WTC11 (cell line): ENCODE measurements around the gene SNRPD2. TPM values are rescaled to one million over a fixed set of nuclear protein-coding genes. Genes with fewer than 3 reads are reported as not detected.

Source experiments
- ATAC-seq: fragments of 200-7000 bp; cut with Tn5 transposase; 2 replicates; pipeline ENCODE4 v1.10.0; 2021; ENCODE audit warnings: mild to moderate bottlenecking, moderate library complexity
- CTCF ChIA-PET: fragments of 300-600 bp; sonication (Branson Sonifier 250); formaldehyde crosslinking; loops from one replicate; lab custom pipeline; 2021; ENCODE audit warnings: antibody characterized with exemption; lab: Charles Lee
- POLR2A ChIA-PET: fragments of 350-600 bp; sonication (Branson Sonifier 250); formaldehyde crosslinking; loops from one replicate; lab custom pipeline; 2021; ENCODE audit warnings: antibody characterized with exemption; lab: Charles Lee
- DNase-seq: peaks from one replicate; pipeline ENCODE4 v3.0.0; 2021; ENCODE audit warnings: low spot score
- H3K27ac Mint-ChIP-seq: 2 replicates; pipeline ENCODE4 v1.8.0; 2021; ENCODE audit warnings: mixed read lengths
- H3K27me3 Mint-ChIP-seq: 2 replicates; pipeline ENCODE4 v1.8.0; 2021; ENCODE audit warnings: low read depth, mild to moderate bottlenecking, moderate library complexity, mixed read lengths
- H3K36me3 Mint-ChIP-seq: 2 replicates; pipeline ENCODE4 v1.8.0; 2021; ENCODE audit warnings: mixed read lengths
- H3K4me1 Mint-ChIP-seq: 2 replicates; pipeline ENCODE4 v1.8.0; 2022; ENCODE audit warnings: mixed read lengths
- H3K4me3 Mint-ChIP-seq: 2 replicates; pipeline ENCODE4 v1.8.0; 2021; ENCODE audit warnings: mild to moderate bottlenecking, moderate library complexity, mixed read lengths
- H3K9me3 Mint-ChIP-seq: 2 replicates; pipeline ENCODE4 v1.8.0; 2021; ENCODE audit warnings: mixed read lengths
- ATF1 ChIP-seq: sonication (generic); formaldehyde crosslinking; IDR thresholded peaks from 2 replicates; pipeline ENCODE4 v1.8.1; 2023; ENCODE audit warnings: mild to moderate bottlenecking, moderate library complexity, missing genetic modification reagents
- CREM ChIP-seq: sonication (generic); formaldehyde crosslinking; IDR thresholded peaks from 2 replicates; pipeline ENCODE4 v1.8.1; 2022; ENCODE audit warnings: mild to moderate bottlenecking, missing genetic modification reagents, moderate library complexity
- FOXJ3 ChIP-seq: sonication (generic); formaldehyde crosslinking; IDR thresholded peaks from 2 replicates; pipeline ENCODE4 v1.9.0; 2021; ENCODE audit warnings: missing genetic modification reagents, mild to moderate bottlenecking, borderline replicate concordance
- FOXP1 ChIP-seq: sonication (generic); formaldehyde crosslinking; IDR thresholded peaks from 2 replicates; pipeline ENCODE4 v1.8.0; 2022; ENCODE audit warnings: missing genetic modification reagents, mild to moderate bottlenecking, moderate library complexity, borderline replicate concordance
- GABPB1 ChIP-seq: sonication (generic); formaldehyde crosslinking; IDR thresholded peaks from 2 replicates; pipeline ENCODE4 v1.8.1; 2023; ENCODE audit warnings: mild to moderate bottlenecking, missing genetic modification reagents
- GTF2I ChIP-seq: fragments of 250-450 bp; sonication (Bioruptor Pico); conservative IDR thresholded peaks from 2 replicates; pipeline ENCODE4 v1.4.0; 2021; ENCODE audit warnings: mild to moderate bottlenecking
- JAZF1 ChIP-seq: fragments of 250-450 bp; sonication (Bioruptor Pico); IDR thresholded peaks from 2 replicates; pipeline ENCODE4 v1.9.0; 2021; ENCODE audit warnings: moderate library complexity, mild to moderate bottlenecking, inconsistent platforms
- PRRX2 ChIP-seq: fragments of 250-450 bp; sonication (Bioruptor Pico); IDR thresholded peaks from 2 replicates; pipeline ENCODE4 v1.8.0; 2021; ENCODE audit warnings: mild to moderate bottlenecking
- RELA ChIP-seq: sonication (generic); formaldehyde crosslinking; IDR thresholded peaks from 2 replicates; pipeline ENCODE4 v1.8.1; 2022; ENCODE audit warnings: missing genetic modification reagents, mild to moderate bottlenecking, borderline replicate concordance
- ZNF281 ChIP-seq: sonication (generic); formaldehyde crosslinking; IDR thresholded peaks from 2 replicates; pipeline ENCODE4 v1.8.0; 2023; ENCODE audit warnings: mild to moderate bottlenecking, missing genetic modification reagents
- ZNF423 ChIP-seq: fragments of 250-450 bp; sonication (Bioruptor Pico); IDR thresholded peaks from 2 replicates; pipeline ENCODE4 v2.1.2; 2022; ENCODE audit warnings: mild to moderate bottlenecking, moderate library complexity
- total RNA-seq: library from RNA; stranded (reverse); gene quantifications from 3 replicates; pipeline ENCODE4 v1.2.3, GENCODE V29; 2021
- TF ChIP-seq, protein P1 (sequence below): fragments of 200-600 bp; IDR thresholded peaks from 2 replicates; pipeline ENCODE4 v1.8.0; 2022; ENCODE audit warnings: antibody characterized with exemption
- TF ChIP-seq, protein P2 (sequence below): fragments of 250-450 bp; sonication (Bioruptor Pico); conservative IDR thresholded peaks from 2 replicates; pipeline ENCODE4 v1.9.0; 2021; ENCODE audit warnings: mild to moderate bottlenecking
- TF ChIP-seq, protein P3 (sequence below): sonication (generic); formaldehyde crosslinking; IDR thresholded peaks from 2 replicates; pipeline ENCODE4 v1.8.1; 2023; ENCODE audit warnings: mild to moderate bottlenecking, missing genetic modification reagents

SNRPD2 gene
- total RNA-seq, 1 experiment from 2014 or later: 739 TPM

- TF ChIP-seq, protein P1, sequence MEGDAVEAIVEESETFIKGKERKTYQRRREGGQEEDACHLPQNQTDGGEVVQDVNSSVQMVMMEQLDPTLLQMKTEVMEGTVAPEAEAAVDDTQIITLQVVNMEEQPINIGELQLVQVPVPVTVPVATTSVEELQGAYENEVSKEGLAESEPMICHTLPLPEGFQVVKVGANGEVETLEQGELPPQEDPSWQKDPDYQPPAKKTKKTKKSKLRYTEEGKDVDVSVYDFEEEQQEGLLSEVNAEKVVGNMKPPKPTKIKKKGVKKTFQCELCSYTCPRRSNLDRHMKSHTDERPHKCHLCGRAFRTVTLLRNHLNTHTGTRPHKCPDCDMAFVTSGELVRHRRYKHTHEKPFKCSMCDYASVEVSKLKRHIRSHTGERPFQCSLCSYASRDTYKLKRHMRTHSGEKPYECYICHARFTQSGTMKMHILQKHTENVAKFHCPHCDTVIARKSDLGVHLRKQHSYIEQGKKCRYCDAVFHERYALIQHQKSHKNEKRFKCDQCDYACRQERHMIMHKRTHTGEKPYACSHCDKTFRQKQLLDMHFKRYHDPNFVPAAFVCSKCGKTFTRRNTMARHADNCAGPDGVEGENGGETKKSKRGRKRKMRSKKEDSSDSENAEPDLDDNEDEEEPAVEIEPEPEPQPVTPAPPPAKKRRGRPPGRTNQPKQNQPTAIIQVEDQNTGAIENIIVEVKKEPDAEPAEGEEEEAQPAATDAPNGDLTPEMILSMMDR: no peak
- TF ChIP-seq, protein P2, sequence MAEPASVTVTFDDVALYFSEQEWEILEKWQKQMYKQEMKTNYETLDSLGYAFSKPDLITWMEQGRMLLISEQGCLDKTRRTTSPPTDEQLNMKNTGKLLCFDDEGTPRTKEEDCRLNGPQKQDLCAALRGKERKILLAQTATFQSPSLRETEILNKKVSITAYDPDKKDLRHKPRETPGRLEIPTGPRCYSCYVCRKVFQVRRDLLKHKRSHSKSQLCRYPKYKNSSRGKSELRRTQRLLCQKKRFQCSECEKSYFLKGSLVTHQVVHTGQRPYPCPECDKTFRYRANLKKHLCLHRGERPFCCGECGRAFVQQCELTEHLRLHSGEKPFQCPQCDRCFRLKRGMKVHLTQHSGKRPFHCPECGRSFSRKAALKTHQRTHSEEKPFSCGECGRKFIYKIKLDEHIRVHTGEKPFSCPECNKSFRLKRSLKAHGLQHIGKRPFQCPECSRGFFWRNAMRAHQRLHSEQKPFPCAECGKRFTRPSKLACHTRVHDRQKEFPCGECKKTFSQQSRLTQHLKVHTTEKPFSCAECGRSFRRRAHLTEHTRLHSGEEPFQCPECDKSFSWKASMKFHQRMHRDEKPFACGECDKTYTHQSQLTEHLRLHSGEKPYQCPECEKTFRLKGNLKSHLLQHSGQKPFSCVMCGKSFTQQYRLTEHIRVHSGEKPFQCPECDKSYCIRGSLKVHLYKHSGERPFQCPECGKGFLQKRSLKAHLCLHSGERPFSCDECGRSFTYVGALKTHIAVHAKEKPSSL (CRISPR knock-in tag): no peak
Observed at GRCh38 chr19:45664575-45664974, 27.2 kb downstream of the SNRPD2 start (continued).

- Mint-ChIP-seq H3K36me3 (no peaks in the 10 kb centered on the region), H3K4me3 (no peak overlapping the region), H3K27me3 (peaks cover 32% of the 10 kb centered on the region), H3K27ac (no peak overlapping the region), H3K4me1 (peaks cover 14% of the 10 kb centered on the region), H3K9me3 (no peaks in the 10 kb centered on the region)
- TF ChIP-seq GTF2I (0 out of 2 replicates have a peak, but pooled peaks have one; percentile 4), CREM (CRISPR knock-in tag) (no peak)
- DNase-seq: no peak
- ChIA-PET POLR2A (no interaction called here), CTCF (interaction anchor here (1.0 kb wide), 1 partner anchor 14 kb away, joined by 3 read pairs; no protein-coding TSS in a partner anchor)
- no peak for ATAC-seq
Observed at GRCh38 chr19:45663800-45664199, 28.0 kb downstream of the SNRPD2 start.

DNA sequence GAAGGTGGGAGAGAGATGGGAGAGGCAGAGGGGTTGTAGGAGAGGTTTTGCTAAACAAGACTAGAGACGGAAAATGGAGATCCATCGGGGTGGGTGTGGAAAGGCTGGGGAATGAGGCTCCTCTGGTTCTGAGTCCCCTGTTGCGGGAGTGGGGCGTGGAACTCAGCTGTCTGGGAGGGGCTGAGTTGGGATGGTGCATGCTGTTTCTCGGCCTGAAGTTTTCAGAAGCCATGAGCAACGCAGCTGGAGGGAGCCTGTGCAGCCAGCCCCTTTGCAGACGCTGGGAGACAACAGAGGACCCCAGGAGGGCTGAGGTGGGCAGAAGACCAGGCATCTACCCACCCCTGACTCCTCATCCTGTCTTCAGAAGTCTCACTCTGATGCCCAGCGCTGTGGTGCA, 31.1 kb downstream of the SNRPD2 start:
- ChIA-PET CTCF (interaction anchor here (0.6 to 1.3 kb wide), 3 partner anchors 32 to 1170 kb away, joined by 3 to 4 read pairs (median 4); partner anchors contain the start of gene QPCTL), POLR2A (no interaction called here)
- DNase-seq (no peak), ATAC-seq (no peak)
- H3K9me3 Mint-ChIP-seq: no peaks in the 10 kb centered on the region
- H3K36me3 Mint-ChIP-seq: no peaks in the 10 kb centered on the region
- TF ChIP-seq FOXJ3 (CRISPR knock-in tag) (no peak), JAZF1 (CRISPR knock-in tag) (no peak), FOXP1 (CRISPR knock-in tag) (no peak), GABPB1 (CRISPR knock-in tag) (no peak), ZNF281 (CRISPR knock-in tag) (no peak), ATF1 (CRISPR knock-in tag) (no peak), RELA (CRISPR knock-in tag) (no peak), ZNF423 (CRISPR knock-in tag) (no peak), PRRX2 (CRISPR knock-in tag) (no peak)
- TF ChIP-seq, protein P3, sequence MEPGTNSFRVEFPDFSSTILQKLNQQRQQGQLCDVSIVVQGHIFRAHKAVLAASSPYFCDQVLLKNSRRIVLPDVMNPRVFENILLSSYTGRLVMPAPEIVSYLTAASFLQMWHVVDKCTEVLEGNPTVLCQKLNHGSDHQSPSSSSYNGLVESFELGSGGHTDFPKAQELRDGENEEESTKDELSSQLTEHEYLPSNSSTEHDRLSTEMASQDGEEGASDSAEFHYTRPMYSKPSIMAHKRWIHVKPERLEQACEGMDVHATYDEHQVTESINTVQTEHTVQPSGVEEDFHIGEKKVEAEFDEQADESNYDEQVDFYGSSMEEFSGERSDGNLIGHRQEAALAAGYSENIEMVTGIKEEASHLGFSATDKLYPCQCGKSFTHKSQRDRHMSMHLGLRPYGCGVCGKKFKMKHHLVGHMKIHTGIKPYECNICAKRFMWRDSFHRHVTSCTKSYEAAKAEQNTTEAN (CRISPR knock-in tag): no peak
- no peak overlapping the region for H3K27ac Mint-ChIP-seq
- H3K4me3 Mint-ChIP-seq: no peak overlapping the region
- H3K4me1 Mint-ChIP-seq: peaks cover 2% of the 10 kb centered on the region; the same call in 1 of the 2 replicates
- H3K27me3 Mint-ChIP-seq: peaks cover 29% of the 10 kb centered on the region
